NOMO-1 (cell line): ENCODE data around the gene ARGLU1.
A peak's percentile ranks its signal among the peaks of the same experiment; 100 is the strongest.

Source experiments
- DNase-seq, 2 experiments: peaks; one replicate each; lab custom pipeline; 2025; ENCODE audit not compliant: unreplicated experiment in 2 of 2; lab: John Stamatoyannopoulos, UW

Gene ARGLU1

GRCh38 chr13:106548064-106548696 is 19.8 kb downstream of the ARGLU1 start:
- DNase-seq, result no peak

DNA sequence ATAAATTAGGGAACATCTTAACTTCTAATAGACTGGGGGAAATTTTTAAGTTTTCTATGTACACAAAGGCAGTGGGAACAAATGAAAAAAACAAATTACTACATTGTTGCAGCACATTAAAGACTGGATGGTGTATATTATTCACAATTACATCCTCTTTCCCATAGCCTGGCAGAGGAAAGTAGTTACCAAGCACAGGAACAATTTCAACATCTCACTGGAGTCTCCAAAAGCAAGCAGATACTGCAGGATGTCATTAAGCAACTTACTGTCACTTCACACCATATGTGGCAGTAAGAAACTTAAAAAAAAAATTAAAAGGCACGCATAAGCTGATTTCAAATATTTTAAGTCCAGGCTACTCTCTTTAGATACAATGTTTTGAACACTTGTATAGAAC is 26.1 kb downstream of the ARGLU1 start:
- DNase-seq, result no peak

- DNase-seq, result no peak
Observed at GRCh38 chr13:106540613-106541012, 27.3 kb downstream of the ARGLU1 start.

- DNase-seq, result no peak
Observed at GRCh38 chr13:106537521-106537920, 30.4 kb downstream of the ARGLU1 start.

DNA sequence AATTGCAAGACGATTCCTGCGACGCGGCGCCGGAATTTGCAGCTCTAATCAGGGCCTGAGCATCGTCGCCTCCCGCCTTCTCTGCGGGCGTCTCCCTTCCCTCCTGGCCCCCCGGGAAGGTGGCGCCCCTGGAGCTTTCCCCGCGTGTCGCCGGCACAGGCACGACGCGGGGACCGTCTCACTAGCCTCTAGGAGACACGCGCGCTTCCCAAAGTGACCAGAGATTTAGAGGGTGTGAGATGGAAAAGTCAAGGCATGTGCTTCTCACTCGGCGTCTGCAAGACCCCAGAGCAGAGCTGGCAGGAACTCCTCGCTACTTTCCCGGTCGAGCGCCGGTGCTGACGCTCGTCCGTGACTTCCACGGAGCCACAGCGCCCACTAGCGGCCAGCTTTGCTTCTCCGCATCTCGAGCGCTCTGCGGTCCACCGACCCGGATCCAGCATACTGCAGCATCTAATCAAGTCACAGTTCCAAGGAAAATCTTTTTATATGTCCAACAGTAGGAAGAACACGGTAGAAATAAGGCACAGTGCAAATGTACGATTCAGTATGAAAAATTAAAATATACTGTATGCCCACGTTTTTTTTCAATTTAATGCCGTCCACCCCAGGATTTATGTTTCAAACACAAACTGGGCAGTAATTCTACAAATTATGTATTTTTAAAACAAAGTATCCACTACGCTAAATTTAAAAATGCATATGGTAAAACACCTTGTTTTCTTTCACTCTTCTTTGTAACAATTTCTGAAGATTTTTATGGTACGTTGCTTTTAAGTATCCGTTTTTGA is 31.5 kb downstream of the ARGLU1 start:
- DNase-seq, result peak; percentile 55 to 56

- peak; percentile 85 to 91 for DNase-seq
Observed at GRCh38 chr13:106535552-106536243, 32.2 kb downstream of the ARGLU1 start, which contains the start of gene EFNB2. EFNB2 (minus strand) TSS chr13:106535662; CDS start chr13:106534964, 698 bp downstream.

GRCh38 chr13:106534639-106535551 is 33.0 kb downstream of the ARGLU1 start:
- no peak for DNase-seq

DNA sequence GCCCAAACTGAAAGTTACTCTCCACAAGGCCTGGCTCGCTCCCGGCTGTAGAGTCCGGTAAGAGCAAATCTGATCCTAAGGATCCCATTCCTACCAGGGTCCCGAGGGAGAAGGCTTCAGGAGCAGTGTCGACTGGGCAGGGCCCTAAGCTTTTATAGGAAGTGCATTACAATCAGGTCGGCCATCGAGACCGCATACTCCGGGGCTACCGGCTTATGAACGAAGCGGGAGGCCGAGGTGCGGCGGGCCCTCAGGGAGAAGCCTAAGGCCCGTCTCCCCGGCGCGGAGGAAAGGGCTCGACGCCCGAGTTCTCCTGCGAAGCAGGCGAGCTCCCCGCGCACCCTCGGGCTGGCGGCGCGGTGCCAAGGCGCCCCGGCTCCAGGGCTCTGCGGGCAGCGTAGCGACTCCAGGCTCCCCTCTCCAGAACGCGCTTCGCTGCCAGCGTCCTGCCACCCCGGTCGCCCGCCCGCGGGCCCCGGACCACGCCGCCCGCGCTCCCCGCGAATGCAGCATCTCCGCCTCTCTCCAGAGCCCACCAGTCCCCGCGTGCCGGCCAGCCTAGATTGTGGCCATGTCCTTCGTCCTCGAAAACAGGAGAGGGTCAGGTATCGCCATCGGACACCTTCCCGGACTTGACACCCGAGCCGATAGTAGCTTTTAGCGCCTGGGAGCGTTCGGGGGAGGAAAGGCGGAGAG is 33.8 kb downstream of the ARGLU1 start:
- DNase-seq, result no peak

DNA sequence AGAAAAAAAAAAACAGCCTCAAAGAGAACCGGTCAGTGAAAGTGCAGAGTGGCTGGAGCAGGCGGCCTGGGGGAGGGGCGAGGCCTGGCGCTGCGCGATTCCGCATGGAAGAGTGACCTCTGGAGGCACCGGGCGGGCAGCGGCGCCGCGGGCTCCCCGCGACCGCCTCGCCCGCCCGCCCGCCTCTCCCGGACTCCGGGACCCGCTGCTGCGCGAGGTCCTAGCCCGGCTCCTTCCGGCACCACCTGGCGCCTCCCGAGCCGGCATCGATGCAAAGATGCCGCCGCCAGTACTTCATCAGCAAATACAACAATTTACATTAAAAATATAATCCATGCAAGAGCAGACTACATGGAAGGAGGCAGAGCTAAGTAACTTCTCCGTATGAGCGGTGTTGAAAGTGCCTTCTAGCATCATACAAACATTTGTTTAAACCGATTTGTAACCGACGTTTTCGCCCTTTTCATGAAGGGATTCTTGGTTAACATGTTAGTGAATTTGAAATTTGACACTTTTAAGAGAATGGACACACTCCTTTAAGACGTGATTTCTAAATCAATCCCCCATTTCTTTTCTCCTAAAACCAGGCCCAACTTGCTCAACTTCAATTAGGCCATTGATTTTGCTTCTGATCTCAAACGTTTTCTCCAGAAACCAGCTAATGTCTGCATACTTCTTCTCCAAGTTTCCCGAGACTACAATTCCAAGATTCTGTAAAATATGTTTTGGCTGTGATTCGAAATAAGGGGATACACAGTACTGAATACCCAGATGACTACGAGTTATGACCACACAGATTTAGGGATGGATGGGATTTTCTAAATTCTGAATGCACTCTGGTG is 34.6 kb downstream of the ARGLU1 start:
- DNase-seq, result peak; percentile 44 to 72

- no peak for DNase-seq
Observed at GRCh38 chr13:106532111-106532929, 35.6 kb downstream of the ARGLU1 start.

- no peak for DNase-seq
Observed at GRCh38 chr13:106530980-106531481, 36.9 kb downstream of the ARGLU1 start.

DNA sequence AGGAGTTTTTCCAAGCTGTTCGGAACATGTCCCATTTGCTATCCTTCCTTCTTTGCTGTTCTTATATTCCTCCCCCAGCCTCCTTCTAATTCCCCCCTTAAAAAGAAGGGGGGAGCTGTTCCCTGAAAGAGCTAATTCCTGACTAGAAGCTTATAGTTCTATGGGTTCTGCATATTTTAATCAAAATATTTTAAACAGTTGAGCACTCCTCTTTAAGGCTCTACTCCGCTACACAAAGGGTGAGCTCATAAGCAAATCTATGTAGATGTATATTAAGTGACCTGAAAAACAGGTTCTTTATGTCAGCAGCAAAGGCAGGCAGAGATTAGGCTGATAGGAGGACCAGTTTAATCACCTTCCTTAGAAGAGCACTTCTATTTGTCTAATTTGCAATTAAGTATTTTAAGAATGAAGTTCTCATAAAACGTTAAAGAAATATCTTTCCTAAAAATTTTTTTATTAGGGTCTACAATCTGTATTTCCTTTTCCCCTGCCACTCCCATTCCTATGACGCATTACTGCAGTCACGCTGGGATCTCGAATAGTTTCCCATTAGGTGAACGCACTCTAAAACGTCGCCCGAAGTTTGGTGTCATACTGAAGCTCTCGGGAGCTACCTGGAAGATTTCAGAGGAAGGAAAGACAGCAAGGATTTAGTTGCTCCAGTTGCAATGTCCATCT is 37.6 kb downstream of the ARGLU1 start:
- DNase-seq, result no peak

GRCh38 chr13:106529415-106530170 is 38.3 kb downstream of the ARGLU1 start:
- no peak for DNase-seq

DNA sequence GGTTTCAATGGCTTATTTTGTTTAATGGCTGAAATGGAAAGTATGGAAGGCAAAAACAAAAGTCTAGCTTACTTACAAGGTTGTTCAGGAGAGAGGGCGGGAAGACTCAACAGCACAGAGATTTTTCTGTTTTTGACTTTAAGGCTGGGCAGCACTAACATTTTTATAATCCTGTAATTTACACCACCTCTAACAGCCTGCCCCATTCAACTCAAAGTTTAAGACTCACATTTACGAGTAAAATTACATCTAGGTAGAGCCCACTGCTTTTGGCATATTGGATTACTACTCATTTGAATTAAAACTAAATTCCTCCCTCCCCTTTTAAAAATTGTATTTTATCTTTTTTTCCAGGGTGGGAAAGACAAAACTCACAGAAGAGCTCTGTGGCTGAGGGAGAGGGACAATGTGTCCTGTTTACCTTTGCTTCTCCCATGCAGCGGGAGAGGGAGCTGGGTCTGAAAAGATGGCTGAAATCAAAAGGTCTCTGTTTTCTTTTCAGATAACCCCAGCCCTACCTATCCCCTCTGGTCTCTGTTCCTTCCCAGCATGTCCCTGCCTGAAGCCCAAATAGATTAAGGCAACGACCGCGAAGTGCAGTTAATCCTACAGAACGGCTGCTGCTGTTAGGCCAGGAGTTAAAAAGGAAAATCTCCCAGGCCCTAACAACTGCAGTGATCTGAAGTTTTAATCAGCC is 39.1 kb downstream of the ARGLU1 start:
- DNase-seq, result no peak

DNA sequence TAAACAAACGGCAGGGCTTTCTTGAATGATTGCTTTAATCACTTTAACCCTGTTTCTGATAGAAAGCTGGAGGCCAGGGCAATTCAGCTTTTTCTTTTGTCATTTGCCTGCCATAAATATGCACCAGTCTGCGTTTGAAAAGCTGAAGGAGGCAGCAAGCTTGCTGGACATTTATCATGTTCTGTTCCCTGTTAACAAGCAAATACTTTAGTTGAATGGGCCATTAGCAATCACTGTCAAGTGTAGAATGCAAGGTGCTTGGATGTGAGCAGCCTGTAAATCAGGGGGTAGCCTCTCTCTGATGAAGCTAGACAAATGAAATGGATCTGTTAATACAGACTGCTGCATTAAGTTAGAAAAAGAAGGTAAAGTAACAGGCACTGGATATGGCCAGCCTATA is 40.1 kb downstream of the ARGLU1 start:
- DNase-seq, result no peak

DNA sequence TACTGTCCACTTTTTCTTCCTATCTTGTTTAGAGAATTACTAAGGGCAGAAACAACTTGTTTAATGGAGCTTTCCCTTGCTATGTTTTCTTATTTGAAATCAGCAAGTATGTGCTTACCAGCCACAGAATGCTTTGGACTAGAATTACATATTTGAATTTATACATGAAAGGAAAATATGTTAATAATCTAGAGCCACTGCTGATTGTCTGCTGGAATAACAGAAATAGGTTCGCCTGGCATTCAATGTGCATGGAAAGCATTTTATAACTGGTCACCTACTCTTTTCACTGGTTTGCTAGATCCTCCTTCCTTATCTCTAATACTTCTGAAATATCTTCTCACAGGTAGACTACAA is 40.5 kb downstream of the ARGLU1 start:
- no peak for DNase-seq
